Measurements from ENCODE around the gene CBARP. TPM values are rescaled to one million over a fixed set of nuclear protein-coding genes. Genes with fewer than 3 reads are reported as not detected.

The CBARP gene
- total RNA-seq, 1 donor from 2014 or later, result 1.2 TPM

GRCh38 chr19:1260749-1261537 lies 23.1 kb upstream of the CBARP start:
- peaks cover 12% of the 10 kb centered on the region for H3K27me3 Mint-ChIP-seq (ENCODE audit: insufficient read depth, low read depth)

GRCh38 chr19:1259876-1260748 lies 22.3 kb upstream of the CBARP start:
- peak overlapping the region; percentile 69 for H3K27ac Mint-ChIP-seq
- peaks cover 48% of the 10 kb centered on the region for H3K4me1 ChIP-seq
- TF ChIP-seq EZH2 (IDR thresholded peaks at IDR 0.05) (no peak), CTCF (IDR thresholded peaks at IDR 0.05) (no peak), EZH2phosphoT487 (IDR thresholded peaks at IDR 0.05) (no peak)
- peak overlapping the region; percentile 77 for H3K4me3 Mint-ChIP-seq
- peak overlapping the region; percentile 75 for H3K4me2 ChIP-seq
- peaks cover 55% of the 10 kb centered on the region for H4K20me1 ChIP-seq (ENCODE audit: low read depth)
- peaks cover 59% of the 10 kb centered on the region for H3K4me1 Mint-ChIP-seq
- H3K9ac ChIP-seq, result no peak overlapping the region
- peaks cover 11% of the 10 kb centered on the region for H3K27me3 Mint-ChIP-seq (ENCODE audit: insufficient read depth, low read depth)
- peaks cover 77% of the 10 kb centered on the region for H3F3A ChIP-seq (ENCODE audit: low read depth)
- H3K27ac ChIP-seq, result peak overlapping the region; percentile 85
- peaks cover 36% of the 10 kb centered on the region for H3K79me2 ChIP-seq (ENCODE audit: low read depth)
- no peak overlapping the region for H2AFZ ChIP-seq (replicated peaks)
- DNase-seq (ENCODE audit: low spot score), result peak; percentile 37
- no peaks in the 10 kb centered on the region for H3K36me3 ChIP-seq
- no peaks in the 10 kb centered on the region for H3K9me3 Mint-ChIP-seq
- H3K27me3 ChIP-seq, result no peaks in the 10 kb centered on the region
- no peaks in the 10 kb centered on the region for H3K9me3 ChIP-seq (ENCODE audit: low read depth)
- H3K36me3 Mint-ChIP-seq, result peaks cover 5% of the 10 kb centered on the region
- peak overlapping the region; percentile 30 for H3K4me3 ChIP-seq

More at GRCh38 chr19:1260749-1261537, 23.1 kb upstream of the CBARP start:
- Mint-ChIP-seq H3K4me1 (peaks cover 66% of the 10 kb centered on the region), H3K27ac (peak overlapping the region; percentile 79), H3K9me3 (no peaks in the 10 kb centered on the region), H3K4me3 (peak overlapping the region; percentile 88), H3K36me3 (peaks cover 5% of the 10 kb centered on the region)
- peaks cover 27% of the 10 kb centered on the region for H3K79me2 ChIP-seq (ENCODE audit: low read depth)
- peaks cover 46% of the 10 kb centered on the region for H4K20me1 ChIP-seq (ENCODE audit: low read depth)
- H3F3A ChIP-seq (ENCODE audit: low read depth), result peaks cover 76% of the 10 kb centered on the region
- H2AFZ ChIP-seq (replicated peaks), result peak overlapping the region; percentile 8
- H3K9ac ChIP-seq, result no peak overlapping the region
- H3K4me2 ChIP-seq, result peak overlapping the region; percentile 91
- H3K4me3 ChIP-seq, result peak overlapping the region; percentile 73
- no peaks in the 10 kb centered on the region for H3K36me3 ChIP-seq
- H3K27me3 ChIP-seq, result no peaks in the 10 kb centered on the region
- peak; percentile 99 for DNase-seq (ENCODE audit: low spot score)
- no peak for TF ChIP-seq EZH2 (IDR thresholded peaks at IDR 0.05)
- no peak for TF ChIP-seq CTCF (IDR thresholded peaks at IDR 0.05)
- no peak for TF ChIP-seq EZH2phosphoT487 (IDR thresholded peaks at IDR 0.05)
- no peaks in the 10 kb centered on the region for H3K9me3 ChIP-seq (ENCODE audit: low read depth)
- no peak overlapping the region for H3K27ac ChIP-seq
- peaks cover 56% of the 10 kb centered on the region for H3K4me1 ChIP-seq

DNA sequence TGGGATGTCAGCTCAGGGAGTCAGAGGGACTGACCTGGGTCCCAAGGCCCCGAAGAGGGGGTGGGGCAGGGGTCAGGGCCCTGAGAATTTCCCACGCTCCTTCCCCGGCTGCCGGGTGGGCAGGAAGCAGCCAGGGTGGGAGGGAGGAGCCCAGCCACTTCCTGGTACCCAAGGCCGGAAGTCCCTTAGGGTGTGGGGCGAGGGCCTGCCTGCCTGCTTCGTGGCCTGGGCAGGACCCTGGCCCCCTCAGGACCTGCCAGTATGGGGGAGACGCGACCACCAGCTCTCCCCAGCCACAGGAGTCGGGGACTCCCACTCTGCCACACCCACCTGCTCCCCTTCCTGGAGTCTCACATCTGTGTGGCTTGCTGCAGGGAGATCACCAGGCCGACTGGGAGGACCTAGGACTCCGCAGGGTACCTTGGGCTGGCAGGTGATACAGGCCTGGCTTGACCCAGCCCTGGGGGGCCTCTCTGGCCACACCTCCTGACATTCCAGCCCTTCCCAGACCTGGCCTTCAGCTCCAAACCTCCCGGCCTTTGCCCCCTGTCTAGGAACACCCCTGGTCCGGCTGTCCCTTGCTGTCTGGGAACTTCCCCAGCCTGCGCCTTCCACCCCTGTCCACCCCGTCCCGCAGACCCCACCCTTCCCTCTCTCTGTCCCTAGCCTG lies 21.5 kb upstream of the CBARP start:
- H3K4me2 ChIP-seq, result peak overlapping the region; percentile 19
- peaks cover 41% of the 10 kb centered on the region for H3K4me1 ChIP-seq
- peaks cover 12% of the 10 kb centered on the region for H3K27me3 Mint-ChIP-seq (ENCODE audit: insufficient read depth, low read depth)

More for the DNA sequence above, 21.5 kb upstream of the CBARP start:
- Histone ChIP-seq H3F3A (ENCODE audit: low read depth) (peaks cover 77% of the 10 kb centered on the region), H3K79me2 (ENCODE audit: low read depth) (peaks cover 43% of the 10 kb centered on the region), H3K9me3 (ENCODE audit: low read depth) (no peaks in the 10 kb centered on the region), H4K20me1 (ENCODE audit: low read depth) (peaks cover 62% of the 10 kb centered on the region), H3K27ac (peak overlapping the region; percentile 85), H2AFZ (replicated peaks) (no peak overlapping the region), H3K4me3 (no peak overlapping the region), H3K9ac (no peak overlapping the region), H3K36me3 (no peaks in the 10 kb centered on the region), H3K27me3 (no peaks in the 10 kb centered on the region)
- Mint-ChIP-seq H3K36me3 (peaks cover 11% of the 10 kb centered on the region), H3K9me3 (no peaks in the 10 kb centered on the region), H3K4me1 (peaks cover 58% of the 10 kb centered on the region), H3K4me3 (peak overlapping the region; percentile 77), H3K27ac (peak overlapping the region; percentile 69)
- peak; percentile 71 for DNase-seq (ENCODE audit: low spot score)
- no peak for TF ChIP-seq EZH2 (IDR thresholded peaks at IDR 0.05)
- TF ChIP-seq CTCF (IDR thresholded peaks at IDR 0.05), result no peak
- no peak for TF ChIP-seq EZH2phosphoT487 (IDR thresholded peaks at IDR 0.05)
